GM19395 (cell line): Measurements from ENCODE around the gene NAV1.
"Not testable (repeated sequence)": the region's sequence is repeated elsewhere in the genome, so short reads cannot be mapped to it uniquely, and the experiment has no call there.

Source experiments
- ATAC-seq: cut with Tn5 transposase; IDR thresholded peaks from one replicate; pipeline ENCODE4 v1.9.1; 2021; ENCODE audit warnings: mild to moderate bottlenecking, moderate library complexity; ENCODE audit not compliant: unreplicated experiment

Gene NAV1

GRCh38 chr1:201538612-201539551 is at the start of gene NAV1:
TSS of gene NAV1 (plus strand) at chr1:201539127. CDS start at chr1:201622885, 83,758 bp downstream.
- no peak for ATAC-seq

GRCh38 chr1:201489643-201490261 is 49.2 kb upstream of the NAV1 start:
- no peak for ATAC-seq

- no peak for ATAC-seq
Measured at GRCh38 chr1:201490708-201491131, 48.2 kb upstream of the NAV1 start.

- no peak for ATAC-seq
Measured at GRCh38 chr1:201491896-201492511, 46.9 kb upstream of the NAV1 start.

GRCh38 chr1:201493026-201493656 is 45.8 kb upstream of the NAV1 start:
- not testable (repeated sequence) for ATAC-seq

- ATAC-seq, result no peak
Measured at GRCh38 chr1:201493757-201494617, 44.9 kb upstream of the NAV1 start.

GRCh38 chr1:201495551-201496295 is 43.2 kb upstream of the NAV1 start:
- ATAC-seq, result no peak

- no peak for ATAC-seq
Measured at GRCh38 chr1:201496296-201496690, 42.6 kb upstream of the NAV1 start.

GRCh38 chr1:201497935-201498509 is 40.9 kb upstream of the NAV1 start:
- ATAC-seq, result no peak

- no peak for ATAC-seq
Measured at GRCh38 chr1:201498621-201499020, 40.3 kb upstream of the NAV1 start.

- ATAC-seq, result no peak
Measured at GRCh38 chr1:201499191-201499590, 39.7 kb upstream of the NAV1 start.

GRCh38 chr1:201499795-201500669 is 38.9 kb upstream of the NAV1 start:
- no peak for ATAC-seq

GRCh38 chr1:201500670-201501120 is 38.2 kb upstream of the NAV1 start:
- ATAC-seq, result no peak

- no peak for ATAC-seq
Measured at GRCh38 chr1:201501144-201501543, 37.8 kb upstream of the NAV1 start.

- ATAC-seq, result no peak
Measured at GRCh38 chr1:201501812-201502510, 37.0 kb upstream of the NAV1 start.

GRCh38 chr1:201502511-201502857 is 36.4 kb upstream of the NAV1 start:
- ATAC-seq, result no peak

GRCh38 chr1:201503397-201504176 is 35.3 kb upstream of the NAV1 start:
- ATAC-seq, result no peak
